Neuronal stem cell (in vitro differentiated cells): Measurements from ENCODE around the gene SLC5A8. TPM values are rescaled to one million over a fixed set of nuclear protein-coding genes. Genes with fewer than 3 reads are reported as not detected.

Source experiments
- DNase-seq: peaks from one replicate; pipeline ENCODE4 v3.0.0-alpha.2; 2013; ENCODE audit warnings: low spot score
- H2AFZ ChIP-seq: one replicate; pipeline ENCODE4 v1.6.1; 2013; ENCODE audit warnings: mild to moderate bottlenecking, low read length, inconsistent platforms
- H2AK5ac ChIP-seq: 2 replicates; pipeline ENCODE4 v1.6.1; 2013; ENCODE audit warnings: low read depth, mild to moderate bottlenecking, inconsistent platforms, low read length, moderate library complexity, mixed read lengths
- H2BK120ac ChIP-seq: 2 replicates; pipeline ENCODE4 v1.6.1; 2013; ENCODE audit warnings: low read depth, mild to moderate bottlenecking, inconsistent platforms, low read length, moderate library complexity, mixed read lengths
- H2BK12ac ChIP-seq: one replicate; pipeline ENCODE4 v1.6.1; 2013; ENCODE audit warnings: low read length, inconsistent platforms
- H2BK15ac ChIP-seq: 2 replicates; pipeline ENCODE4 v1.6.1; 2013; ENCODE audit warnings: mild to moderate bottlenecking, low read length, inconsistent platforms, mixed read lengths
- H2BK5ac ChIP-seq: one replicate; pipeline ENCODE4 v1.6.1; 2013; ENCODE audit warnings: inconsistent platforms, mild to moderate bottlenecking, low read length, moderate library complexity
- H3K14ac ChIP-seq: one replicate; pipeline ENCODE4 v1.6.1; 2013; ENCODE audit warnings: low read length, inconsistent platforms
- H3K18ac ChIP-seq: 2 replicates; pipeline ENCODE4 v1.6.1; 2013; ENCODE audit warnings: low read length, inconsistent platforms
- H3K23ac ChIP-seq: 2 replicates; pipeline ENCODE4 v1.6.1; 2013; ENCODE audit warnings: low read depth, mild to moderate bottlenecking, mixed read lengths, low read length, inconsistent platforms; ENCODE audit not compliant: poor library complexity
- H3K27ac ChIP-seq: replicated peaks from 3 replicates; pipeline ENCODE4 v1.5.1; 2013; ENCODE audit warnings: low read length, inconsistent platforms
- H3K27me3 ChIP-seq, 3 experiments: 2 replicates each; pipeline ENCODE4 v1.6.1; 2013; ENCODE audit warnings: low read length in 3 of 3, mild to moderate bottlenecking in 2 of 3, inconsistent platforms in 1 of 3, low read depth in 1 of 3, mixed read lengths in 1 of 3, moderate library complexity in 1 of 3; ENCODE audit not compliant: control insufficient read depth in 3 of 3, insufficient read depth in 3 of 3
- H3K36me3 ChIP-seq, 2 donors: replicated peaks in 1 of 2; 2 replicates each; pipeline ENCODE4 v1.6.1; 2013; ENCODE audit warnings: low read length in 2 of 2; ENCODE audit not compliant: control insufficient read depth in 2 of 2, insufficient read depth in 2 of 2
- H3K4ac ChIP-seq: 2 replicates; pipeline ENCODE4 v1.6.1; 2013; ENCODE audit warnings: inconsistent platforms, mild to moderate bottlenecking, low read length, moderate library complexity
- H3K4me1 ChIP-seq, 2 donors: 1 replicate in 1 of 2; 2 replicates in 1 of 2; pipeline ENCODE4 v1.6.1; 2013; ENCODE audit warnings: low read length in 2 of 2, low read depth in 1 of 2; ENCODE audit not compliant: control insufficient read depth in 2 of 2, insufficient read depth in 1 of 2
- H3K4me2 ChIP-seq: one replicate; pipeline ENCODE4 v1.6.1; 2013; ENCODE audit warnings: mild to moderate bottlenecking, low read length, inconsistent platforms; ENCODE audit not compliant: insufficient read depth, poor library complexity, severe bottlenecking
- H3K4me3 ChIP-seq, 2 donors: 2 replicates each; pipeline ENCODE4 v1.5.1; 2013; ENCODE audit warnings: low read length in 2 of 2, mild to moderate bottlenecking in 2 of 2, inconsistent platforms in 1 of 2, moderate library complexity in 1 of 2
- H3K79me1 ChIP-seq: one replicate; pipeline ENCODE4 v1.6.1; 2013; ENCODE audit warnings: low read depth, mild to moderate bottlenecking, inconsistent platforms, low read length, moderate library complexity
- H3K9ac ChIP-seq: one replicate; pipeline ENCODE4 v1.6.1; 2013; ENCODE audit warnings: mild to moderate bottlenecking, low read depth, low read length, inconsistent platforms; ENCODE audit not compliant: poor library complexity
- H3K9me3 ChIP-seq, 2 donors: replicated peaks in 1 of 2; 2 replicates each; pipeline versions ENCODE3 to v1.6.1; 2013; ENCODE audit warnings: low read length in 2 of 2, mild to moderate bottlenecking in 2 of 2, inconsistent platforms in 1 of 2, low read depth in 1 of 2, mixed read lengths in 1 of 2, moderate library complexity in 1 of 2; ENCODE audit not compliant: control insufficient read depth in 2 of 2, insufficient read depth in 1 of 2
- H4K8ac ChIP-seq: one replicate; pipeline ENCODE4 v1.6.1; 2013; ENCODE audit warnings: low read depth, mild to moderate bottlenecking, inconsistent platforms, low read length, moderate library complexity
- H4K91ac ChIP-seq: one replicate; pipeline ENCODE4 v1.6.1; 2013; ENCODE audit warnings: low read length, low read depth, mild to moderate bottlenecking, inconsistent platforms; ENCODE audit not compliant: poor library complexity
- WGBS, 2 donors: extraction: QIAGEN DNeasy Blood & Tissue Kit; methylation state at CpG; one replicate each; pipeline ENCODE4 v1.1.7; 2013; ENCODE audit warnings: missing lambda C conversion rate in 2 of 2, mixed read lengths in 1 of 2; ENCODE audit not compliant: insufficient read length in 2 of 2, insufficient replicate concordance in 1 of 2; ENCODE audit errors: extremely low coverage in 2 of 2; 5-methylcytosine and 5-hydroxymethylcytosine counted together
- polyA plus RNA-seq, 2 experiments: library from polyadenylated mRNA; stranded (reverse); fragments of 200-250 nt; gene quantifications; one replicate each; pipeline ENCODE4 v1.2.3, GENCODE V29; 2013

Gene SLC5A8
- polyA plus RNA-seq (2013, experiment 1 of 2), result 0.01 TPM
- polyA plus RNA-seq (2013, experiment 2 of 2), result 0.01 TPM

DNA sequence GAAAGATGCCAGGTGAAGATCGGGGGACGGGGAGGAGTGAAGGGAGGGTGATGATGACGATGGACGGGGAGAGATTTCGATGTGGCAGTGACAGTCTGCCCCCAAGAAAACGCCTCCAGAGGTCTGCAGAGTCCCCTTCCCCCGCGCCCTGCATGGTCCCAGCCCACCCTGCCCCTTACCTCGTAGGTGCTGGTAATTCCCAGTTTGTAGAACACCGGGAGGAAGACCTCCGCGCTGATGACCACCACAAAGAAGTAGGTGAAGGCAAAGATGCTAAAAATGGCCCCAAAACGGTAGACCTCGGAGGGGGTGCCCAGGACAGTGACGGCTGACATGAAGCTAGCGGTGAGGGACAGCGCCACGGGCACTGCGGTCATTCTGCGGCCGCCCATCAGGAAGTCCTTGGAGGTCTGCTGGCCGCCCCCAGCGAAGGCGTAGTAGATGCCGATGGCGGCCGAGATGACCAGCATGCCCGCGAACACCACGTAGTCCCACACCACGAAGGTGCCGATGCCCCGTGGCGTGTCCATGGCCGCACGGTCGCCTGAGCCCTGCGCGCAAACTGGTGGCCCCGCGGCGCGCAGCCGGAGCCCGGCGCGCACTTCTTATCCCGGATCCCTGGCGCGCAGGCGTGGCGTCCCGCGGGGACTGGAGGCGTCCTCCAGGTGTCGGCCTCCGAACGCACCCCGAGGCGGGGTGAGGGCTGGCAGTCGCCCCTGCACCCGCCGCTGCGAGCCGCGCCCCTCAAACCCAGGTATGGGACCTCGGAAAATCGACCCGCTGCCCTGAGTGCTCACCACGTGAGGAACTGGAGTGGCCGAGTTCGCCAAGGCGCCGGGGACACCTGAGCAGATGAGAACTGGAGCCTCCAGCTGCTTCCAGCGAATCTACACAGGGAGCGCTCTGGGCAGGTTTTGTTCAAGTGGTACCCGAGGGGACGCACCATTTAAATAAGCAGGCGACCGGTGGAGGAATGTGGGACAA lies at the start of gene SLC5A8:
SLC5A8 (minus strand) TSS at position 920 of the 984 bp plus-strand sequence; CDS start at position 530, 390 bp downstream.
- Histone ChIP-seq H2AFZ (no peak within 1 kb of the TSS), H3K18ac (peak within 1 kb of the TSS; percentile 83), H3K27ac (no peak within 1 kb of the TSS), H2BK5ac (peak within 1 kb of the TSS; percentile 24), H3K9ac (peak within 1 kb of the TSS; percentile 70), H3K4me2 (peak within 1 kb of the TSS; percentile 77), H4K91ac (no peak within 1 kb of the TSS), H3K79me1 (no peaks in the 10 kb centered on the region), H3K36me3 (no peaks in the 10 kb centered on the region), H2BK120ac (no peak within 1 kb of the TSS), H2BK15ac (peak within 1 kb of the TSS; percentile 58), H3K27me3 (peaks cover 0 to 10% (median 0%) of the 10 kb centered on the region in 3 experiments), H3K4ac (no peak within 1 kb of the TSS), H3K14ac (no peak within 1 kb of the TSS), H3K4me1 (no peaks in the 10 kb centered on the region), H4K8ac (peak within 1 kb of the TSS; percentile 65), H2AK5ac (no peak within 1 kb of the TSS), H3K23ac (peak within 1 kb of the TSS; percentile 80), H3K4me3 (peak within 1 kb of the TSS in 1 of 2 donors; percentile 75), H3K9me3 (no peaks in the 10 kb centered on the region), H2BK12ac (peak within 1 kb of the TSS; percentile 58)
- 100% methylated on average over 3 of the region's 80 CpGs; no CpG with 5 or more reads in 1 of the 2 donors for WGBS, 2 donors
- DNase-seq, result no peak

GRCh38 chr12:101257357-101257756 lies 47.3 kb upstream of the SLC5A8 start:
- H3K18ac ChIP-seq, result no peak overlapping the region
- H3K27me3 ChIP-seq, result no peaks in the 10 kb centered on the region
- H4K8ac ChIP-seq, result no peak overlapping the region
- no peak overlapping the region for H3K9ac ChIP-seq
- peaks cover 0 to 4% of the 10 kb centered on the region in 2 donors for H3K9me3 ChIP-seq
- no peak overlapping the region for H2BK12ac ChIP-seq
- no peak overlapping the region for H4K91ac ChIP-seq
- no peak for DNase-seq
- H3K14ac ChIP-seq, result no peak overlapping the region
- no peak overlapping the region for H3K23ac ChIP-seq
- no peak overlapping the region for H2BK5ac ChIP-seq
- no peaks in the 10 kb centered on the region for H3K4me1 ChIP-seq
- H3K36me3 ChIP-seq, result no peaks in the 10 kb centered on the region
- no CpG with 5 or more reads among the region's 4 CpGs for WGBS, 2 donors
- H3K27ac ChIP-seq, result no peak overlapping the region
- no peak overlapping the region for H2BK120ac ChIP-seq
- no peak overlapping the region for H2AFZ ChIP-seq
- H2AK5ac ChIP-seq, result no peak overlapping the region
- no peak overlapping the region for H3K4ac ChIP-seq
- H2BK15ac ChIP-seq, result no peak overlapping the region
- no peak overlapping the region for H3K4me3 ChIP-seq
- H3K79me1 ChIP-seq, result no peaks in the 10 kb centered on the region
- H3K4me2 ChIP-seq, result no peak overlapping the region

DNA sequence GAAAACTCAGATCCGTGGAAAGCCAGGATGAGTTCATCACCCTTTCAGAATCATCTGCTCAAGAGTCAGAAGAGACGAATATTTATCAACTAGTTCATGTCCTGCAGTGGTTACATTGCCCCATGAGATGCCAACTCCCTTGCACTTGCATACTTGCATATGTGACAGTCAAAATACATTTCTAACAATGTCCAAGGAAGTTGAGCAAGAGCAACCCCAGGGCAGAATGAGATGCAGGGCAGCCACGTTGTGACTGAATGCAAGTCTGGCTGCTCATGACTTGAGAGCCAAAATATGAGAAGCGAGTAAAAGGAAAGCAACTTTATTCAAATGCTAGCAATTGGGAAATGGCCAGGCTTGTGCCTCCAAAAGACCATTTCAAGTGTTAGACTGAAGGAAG lies 46.2 kb upstream of the SLC5A8 start:
- Histone ChIP-seq H3K23ac (no peak overlapping the region), H4K91ac (no peak overlapping the region), H3K27me3 (no peaks in the 10 kb centered on the region), H2BK5ac (no peak overlapping the region), H3K18ac (no peak overlapping the region), H4K8ac (no peak overlapping the region), H3K4me2 (no peak overlapping the region), H2BK120ac (no peak overlapping the region), H3K27ac (no peak overlapping the region), H3K9ac (no peak overlapping the region), H2AFZ (no peak overlapping the region), H3K14ac (no peak overlapping the region), H2BK12ac (no peak overlapping the region), H2AK5ac (no peak overlapping the region), H3K79me1 (no peaks in the 10 kb centered on the region), H3K4me1 (no peaks in the 10 kb centered on the region), H3K4ac (no peak overlapping the region), H3K36me3 (no peaks in the 10 kb centered on the region), H3K9me3 (peaks cover 0 to 4% of the 10 kb centered on the region in 2 donors), H3K4me3 (no peak overlapping the region), H2BK15ac (no peak overlapping the region)
- DNase-seq, result no peak
- no CpG with 5 or more reads among the region's 4 CpGs for WGBS, 2 donors

- Histone ChIP-seq H3K4me1 (no peaks in the 10 kb centered on the region), H4K91ac (no peak overlapping the region), H3K23ac (no peak overlapping the region), H3K4me2 (no peak overlapping the region), H2AK5ac (no peak overlapping the region), H3K36me3 (no peaks in the 10 kb centered on the region), H2BK120ac (no peak overlapping the region), H3K27me3 (no peaks in the 10 kb centered on the region), H3K9me3 (no peaks in the 10 kb centered on the region), H2BK5ac (no peak overlapping the region), H3K18ac (no peak overlapping the region), H3K14ac (no peak overlapping the region), H3K9ac (no peak overlapping the region), H4K8ac (no peak overlapping the region), H3K4ac (no peak overlapping the region), H2AFZ (no peak overlapping the region), H3K79me1 (no peaks in the 10 kb centered on the region), H2BK15ac (no peak overlapping the region), H3K27ac (no peak overlapping the region), H2BK12ac (no peak overlapping the region), H3K4me3 (no peak overlapping the region)
- DNase-seq, result no peak
- WGBS, 2 donors, result no CpG with 5 or more reads among the region's 2 CpGs
Measured at GRCh38 chr12:101243616-101244015, 33.6 kb upstream of the SLC5A8 start.
